ENCODE data around the gene RGL3. TPM values are rescaled to one million over a fixed set of nuclear protein-coding genes. Genes with fewer than 3 reads are reported as not detected.
A peak's percentile ranks its signal among the peaks of the same experiment; 100 is the strongest.

RGL3 gene
- total RNA-seq, 1 donor from 2014 or later, result 0.33 TPM

- Mint-ChIP-seq H3K4me1 (peaks cover 33% of the 10 kb centered on the region), H3K9me3 (no peaks in the 10 kb centered on the region), H3K4me3 (no peak overlapping the region), H3K27ac (no peak overlapping the region), H3K27me3 (peaks cover 10% of the 10 kb centered on the region), H3K36me3 (ENCODE audit: low read depth) (no peaks in the 10 kb centered on the region)
- POLR2A ChIA-PET, result interaction anchor here (0.6 to 1.2 kb wide), 2 partner anchors 8 to 42 kb away, joined by 3 to 4 read pairs; partner anchors contain the start of gene EPOR
- CTCF ChIA-PET, result interaction anchor here (0.9 kb wide), 1 partner anchor 9 kb away, joined by 3 read pairs; the partner anchor contains the start of genes ODAD3 and PRKCSH
- no peak for ATAC-seq (ENCODE audit: low read depth)
- intact Hi-C loops (cut with micrococcal nuclease), result no loop called here
- TF ChIP-seq, protein P1, sequence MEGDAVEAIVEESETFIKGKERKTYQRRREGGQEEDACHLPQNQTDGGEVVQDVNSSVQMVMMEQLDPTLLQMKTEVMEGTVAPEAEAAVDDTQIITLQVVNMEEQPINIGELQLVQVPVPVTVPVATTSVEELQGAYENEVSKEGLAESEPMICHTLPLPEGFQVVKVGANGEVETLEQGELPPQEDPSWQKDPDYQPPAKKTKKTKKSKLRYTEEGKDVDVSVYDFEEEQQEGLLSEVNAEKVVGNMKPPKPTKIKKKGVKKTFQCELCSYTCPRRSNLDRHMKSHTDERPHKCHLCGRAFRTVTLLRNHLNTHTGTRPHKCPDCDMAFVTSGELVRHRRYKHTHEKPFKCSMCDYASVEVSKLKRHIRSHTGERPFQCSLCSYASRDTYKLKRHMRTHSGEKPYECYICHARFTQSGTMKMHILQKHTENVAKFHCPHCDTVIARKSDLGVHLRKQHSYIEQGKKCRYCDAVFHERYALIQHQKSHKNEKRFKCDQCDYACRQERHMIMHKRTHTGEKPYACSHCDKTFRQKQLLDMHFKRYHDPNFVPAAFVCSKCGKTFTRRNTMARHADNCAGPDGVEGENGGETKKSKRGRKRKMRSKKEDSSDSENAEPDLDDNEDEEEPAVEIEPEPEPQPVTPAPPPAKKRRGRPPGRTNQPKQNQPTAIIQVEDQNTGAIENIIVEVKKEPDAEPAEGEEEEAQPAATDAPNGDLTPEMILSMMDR (IDR thresholded peaks at IDR 0.05), result no peak
- no peak for DNase-seq
Observed at GRCh38 chr19:11425719-11426457, 6.8 kb upstream of the RGL3 start.

GRCh38 chr19:11423791-11424181, 4.7 kb upstream of the RGL3 start:
- TF ChIP-seq, protein P1 (IDR thresholded peaks at IDR 0.05), result no peak
- CTCF ChIA-PET, result no interaction called here
- H3K9me3 Mint-ChIP-seq, result no peaks in the 10 kb centered on the region
- no peak overlapping the region for H3K27ac Mint-ChIP-seq
- peaks cover 16% of the 10 kb centered on the region for H3K27me3 Mint-ChIP-seq
- H3K4me3 Mint-ChIP-seq, result no peak overlapping the region
- no peak for ATAC-seq (ENCODE audit: low read depth)
- intact Hi-C loops (cut with micrococcal nuclease), result no loop called here
- H3K36me3 Mint-ChIP-seq (ENCODE audit: low read depth), result no peaks in the 10 kb centered on the region
- POLR2A ChIA-PET, result interaction anchor here (0.7 to 7.1 kb wide), 5 partner anchors 8 to 82 kb away, joined by 4 to 60 read pairs (median 46); partner anchors contain the start of genes EPOR, ODAD3, PRKCSH and SWSAP1
- peaks cover 47% of the 10 kb centered on the region for H3K4me1 Mint-ChIP-seq
- DNase-seq, result no peak

DNA sequence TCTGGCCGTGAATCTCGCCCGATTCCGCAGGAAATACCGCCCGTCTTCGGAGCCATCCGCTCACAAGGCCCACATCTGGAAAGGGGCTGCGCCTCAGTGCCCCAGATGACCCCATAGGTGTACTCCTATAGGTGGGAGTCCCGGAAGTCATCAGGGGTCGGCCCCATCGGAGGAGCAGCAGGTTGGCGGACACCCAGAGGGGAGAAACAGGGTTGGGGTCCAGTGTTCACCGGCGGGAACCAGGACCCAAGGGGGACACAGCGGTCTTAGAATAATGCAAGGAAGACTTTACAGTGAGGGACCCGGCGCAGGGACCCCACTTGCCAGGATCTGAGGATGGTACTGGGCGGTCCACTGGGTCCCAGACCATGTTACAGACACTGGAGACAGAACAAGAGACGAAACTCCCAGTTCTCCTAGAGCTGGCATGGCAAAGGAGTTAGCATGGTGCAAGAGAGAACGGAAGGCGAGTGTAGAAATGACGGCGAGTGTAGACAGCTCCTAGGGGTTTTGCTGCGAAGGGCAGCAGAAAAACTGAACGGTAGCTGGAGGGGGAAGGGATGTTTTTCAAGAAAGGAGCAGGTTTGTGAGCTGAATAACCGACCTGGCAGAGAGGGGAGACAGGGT, 4.2 kb upstream of the RGL3 start:
- POLR2A ChIA-PET, result interaction anchor here (0.7 to 7.1 kb wide), 7 partner anchors 8 to 158 kb away, joined by 3 to 60 read pairs (median 4); partner anchors contain the start of genes EPOR, ODAD3, PRKCSH and SWSAP1

GRCh38 chr19:11422163-11423065, 3.3 kb upstream of the RGL3 start:
- H3K27ac Mint-ChIP-seq, result peak overlapping the region; percentile 66
- ChIA-PET CTCF (interaction anchor here (1.0 to 2.3 kb wide), 7 partner anchors 9 to 138 kb away, joined by 3 to 10 read pairs (median 4); partner anchors contain the start of genes CCDC159, ODAD3, PRKCSH and TMEM205), POLR2A (interaction anchor here (0.6 to 7.1 kb wide), 14 partner anchors 9 to 481 kb away, joined by 3 to 60 read pairs (median 3); partner anchors contain the start of genes CCDC159, ECSIT, ELAVL3 and EPOR)
- DNase-seq (peak; percentile 89), ATAC-seq (ENCODE audit: low read depth) (peak; percentile 84)
- H3K4me1 Mint-ChIP-seq, result peaks cover 54% of the 10 kb centered on the region
- no peaks in the 10 kb centered on the region for H3K36me3 Mint-ChIP-seq (ENCODE audit: low read depth)
- TF ChIP-seq, protein P1 (IDR thresholded peaks at IDR 0.05), result no peak
- no peaks in the 10 kb centered on the region for H3K9me3 Mint-ChIP-seq
- intact Hi-C loops (cut with micrococcal nuclease), result loop anchor here (1.0 kb wide), 3 partner anchors 13 to 47 kb away; partner anchors contain the start of genes ODAD3 and PRKCSH
- peak overlapping the region; percentile 81 for H3K4me3 Mint-ChIP-seq
- peaks cover 18% of the 10 kb centered on the region for H3K27me3 Mint-ChIP-seq

More for the DNA sequence above, 4.2 kb upstream of the RGL3 start:
- intact Hi-C loops (cut with micrococcal nuclease), result no loop called here
- H3K27me3 Mint-ChIP-seq, result peaks cover 18% of the 10 kb centered on the region
- peak overlapping the region; percentile 30 for H3K27ac Mint-ChIP-seq
- no peak for DNase-seq
- CTCF ChIA-PET, result interaction anchor here (1.0 to 2.3 kb wide), 3 partner anchors 12 to 137 kb away, joined by 3 to 10 read pairs (median 9); partner anchors contain the start of genes ODAD3 and PRKCSH
- H3K4me3 Mint-ChIP-seq, result peak overlapping the region; percentile 81
- no peak for ATAC-seq (ENCODE audit: low read depth)
- no peaks in the 10 kb centered on the region for H3K36me3 Mint-ChIP-seq (ENCODE audit: low read depth)
- TF ChIP-seq, protein P1 (IDR thresholded peaks at IDR 0.05), result no peak
- H3K9me3 Mint-ChIP-seq, result no peaks in the 10 kb centered on the region
- peaks cover 52% of the 10 kb centered on the region for H3K4me1 Mint-ChIP-seq

Data from activated B cell treated with CpG ODN at 0.5 μM for 24 hours (primary cell).